DOHH2 (cell line): ENCODE measurements around the gene PPP3CA.

Experiments
- H3F3A ChIP-seq: fragments of 200-600 bp; sonication (generic), shearing (Covaris generic); 2 replicates; pipeline ENCODE4 v1.6.0; 2016; ENCODE audit warnings: antibody characterized with exemption, mild to moderate bottlenecking; ENCODE audit not compliant: control insufficient read depth, insufficient read depth
- H3K27ac ChIP-seq: fragments of 200-600 bp; sonication (generic); 2 replicates; pipeline ENCODE4 v1.5.1; 2014; ENCODE audit warnings: low read depth, mild to moderate bottlenecking, low read length, moderate library complexity
- H3K27me3 ChIP-seq: fragments of 200-600 bp; sonication (generic); 2 replicates; pipeline ENCODE4 v1.6.1; 2014; ENCODE audit warnings: mild to moderate bottlenecking, low read length, mixed read lengths; ENCODE audit not compliant: control insufficient read depth
- H3K36me3 ChIP-seq: fragments of 200-600 bp; sonication (generic); 2 replicates; pipeline ENCODE4 v1.6.1; 2014; ENCODE audit warnings: mild to moderate bottlenecking, low read length, moderate library complexity, mixed read lengths; ENCODE audit not compliant: control insufficient read depth
- H3K4me1 ChIP-seq: fragments of 200-600 bp; sonication (generic); 2 replicates; pipeline ENCODE4 v1.6.1; 2014; ENCODE audit warnings: mild to moderate bottlenecking, low read length, mixed read lengths; ENCODE audit not compliant: control insufficient read depth
- H3K4me2 ChIP-seq: fragments of 200-600 bp; sonication (generic); 2 replicates; pipeline ENCODE4 v1.6.0; 2014; ENCODE audit warnings: mild to moderate bottlenecking, low read length, moderate library complexity
- H3K4me3 ChIP-seq: fragments of 200-600 bp; sonication (generic); 2 replicates; pipeline ENCODE4 v1.5.1; 2014; ENCODE audit warnings: mild to moderate bottlenecking, low read length, mixed read lengths
- H3K79me2 ChIP-seq: fragments of 200-600 bp; sonication (generic); 2 replicates; pipeline ENCODE4 v1.6.1; 2014; ENCODE audit warnings: mild to moderate bottlenecking, low read length, mixed read lengths; ENCODE audit not compliant: control insufficient read depth
- H3K9me2 ChIP-seq: fragments of 200-600 bp; sonication (generic); replicated peaks from 2 replicates; pipeline ENCODE4 v1.6.1; 2014; ENCODE audit warnings: mild to moderate bottlenecking, low read length, mixed read lengths; ENCODE audit not compliant: control insufficient read depth
- H3K9me3 ChIP-seq: fragments of 200-600 bp; sonication (generic); 2 replicates; pipeline ENCODE4 v1.6.1; 2014; ENCODE audit warnings: antibody characterized with exemption, low read length, mixed read lengths; ENCODE audit not compliant: control insufficient read depth, insufficient read depth
- H4K20me1 ChIP-seq: fragments of 200-600 bp; sonication (generic); 2 replicates; pipeline ENCODE4 v1.6.0; 2014; ENCODE audit warnings: low read depth, mild to moderate bottlenecking, antibody characterized with exemption, low read length, moderate library complexity; ENCODE audit not compliant: control insufficient read depth, insufficient read depth
- CTCF ChIP-seq: fragments of 200-600 bp; sonication (generic); IDR thresholded peaks from one replicate; pipeline ENCODE4 v1.5.1; 2014; ENCODE audit warnings: antibody characterized with exemption, mild to moderate bottlenecking, low read depth, low read length; ENCODE audit not compliant: poor library complexity, severe bottlenecking
- EZH2phosphoT487 ChIP-seq: fragments of 200-600 bp; sonication (generic); IDR thresholded peaks from 2 replicates; pipeline ENCODE4 v1.6.1; 2017; ENCODE audit warnings: borderline replicate concordance, mild to moderate bottlenecking, antibody characterized with exemption, low read length, moderate library complexity, mixed read lengths

Gene PPP3CA

GRCh38 chr4:101227715-101228114, 119.6 kb downstream of the PPP3CA start:
- Histone ChIP-seq H3K79me2 (no peaks in the 10 kb centered on the region), H3K27me3 (no peaks in the 10 kb centered on the region), H3K36me3 (no peaks in the 10 kb centered on the region), H3K27ac (no peak overlapping the region), H3K4me1 (no peaks in the 10 kb centered on the region), H3K4me3 (no peak overlapping the region), H3K9me2 (no peaks in the 10 kb centered on the region), H3F3A (no peaks in the 10 kb centered on the region), H4K20me1 (no peaks in the 10 kb centered on the region), H3K4me2 (no peak overlapping the region), H3K9me3 (no peaks in the 10 kb centered on the region; the same call in 1 of the 2 replicates)
- TF ChIP-seq EZH2phosphoT487 (no peak), CTCF (no peak)

- H3K4me3 ChIP-seq = no peak overlapping the region
- 0 out of 2 replicates have a peak, but pooled peaks cover 4% of the 10 kb centered on the region for H3K79me2 ChIP-seq
- H3K9me3 ChIP-seq = no peaks in the 10 kb centered on the region; the same call in 1 of the 2 replicates
- H3K36me3 ChIP-seq = no peaks in the 10 kb centered on the region
- H3K27ac ChIP-seq = no peak overlapping the region
- no peak for TF ChIP-seq EZH2phosphoT487
- TF ChIP-seq CTCF = no peak
- no peaks in the 10 kb centered on the region for H3K27me3 ChIP-seq
- H3K4me2 ChIP-seq = no peak overlapping the region
- H3F3A ChIP-seq = no peaks in the 10 kb centered on the region
- H3K9me2 ChIP-seq = no peaks in the 10 kb centered on the region
- H4K20me1 ChIP-seq = no peaks in the 10 kb centered on the region
- H3K4me1 ChIP-seq = 0 out of 2 replicates have a peak, but pooled peaks cover 3% of the 10 kb centered on the region
Observed at GRCh38 chr4:101224358-101225218, 122.7 kb downstream of the PPP3CA start.

- Histone ChIP-seq H4K20me1 (no peaks in the 10 kb centered on the region), H3K4me2 (no peak overlapping the region)
Observed at GRCh38 chr4:101222156-101222845, 125.0 kb downstream of the PPP3CA start.

More at GRCh38 chr4:101222156-101222845, 125.0 kb downstream of the PPP3CA start:
- Histone ChIP-seq H3K9me2 (no peaks in the 10 kb centered on the region), H3K4me1 (0 out of 2 replicates have a peak, but pooled peaks cover 3% of the 10 kb centered on the region), H3K79me2 (peaks cover 4% of the 10 kb centered on the region; the same call in 1 of the 2 replicates), H3F3A (no peaks in the 10 kb centered on the region), H3K4me3 (no peak overlapping the region), H3K36me3 (no peaks in the 10 kb centered on the region), H3K9me3 (no peaks in the 10 kb centered on the region), H3K27ac (no peak overlapping the region), H3K27me3 (no peaks in the 10 kb centered on the region)
- TF ChIP-seq CTCF (no peak), EZH2phosphoT487 (no peak)
